H1 (cell line): ENCODE results near the gene DENND1A. TPM values are rescaled to one million over a fixed set of nuclear protein-coding genes. Genes with fewer than 3 reads are reported as not detected.

ENCODE experiments used
- CEBPB ChIP-seq: IDR thresholded peaks from 2 replicates; pipeline ENCODE4 v1.6.1; 2012; ENCODE audit warnings: low read depth, low read length
- EP300 ChIP-seq, 2 experiments: IDR thresholded peaks; 1 replicate in 1 of 2; 2 replicates in 1 of 2; pipeline ENCODE4 v1.6.1; 2011 to 2012; ENCODE audit warnings: low read depth in 2 of 2, low read length in 2 of 2, mild to moderate bottlenecking in 2 of 2, borderline replicate concordance in 1 of 2, inconsistent platforms in 1 of 2, moderate library complexity in 1 of 2
- SIX5 ChIP-seq: IDR thresholded peaks from 2 replicates; pipeline ENCODE4 v1.6.1; 2011; ENCODE audit warnings: mild to moderate bottlenecking, low read depth, low read length
- SP4 ChIP-seq: IDR thresholded peaks from 2 replicates; pipeline ENCODE4 v1.6.1; 2012; ENCODE audit warnings: low read length, inconsistent platforms
- TAF1 ChIP-seq: IDR thresholded peaks from 2 replicates; pipeline ENCODE4 v1.6.1; 2011; ENCODE audit warnings: mild to moderate bottlenecking, low read depth, low read length
- polyA plus RNA-seq, 7 experiments: library from polyadenylated mRNA; depleted of rRNA in 3 of 7; stranded (reverse) in 5 of 7; unstranded in 2 of 7; fragments of >200 nt in 5 of 7; fragments of 200-250 nt in 2 of 7; gene quantifications; 1 replicate in 5 of 7; 2 replicates in 1 of 7; 4 replicates in 1 of 7; pipeline versions ENCODE4 v1.2.1 to v1.2.3, GENCODE V29; 2011 to 2013; ENCODE audit warnings: missing spikeins in 2 of 7, mixed read lengths in 2 of 7
- total RNA-seq: library from RNA; stranded (reverse); fragmentation: NEBNext Ultra II Directional; extraction: Animal tissue kit (Norgen Biotek cat#: 25700); gene quantifications from 2 replicates; pipeline ENCODE4 v1.2.1, GENCODE V29; 2021
- TF ChIP-seq, protein P1 (sequence below): fragments of 300-600 bp; sonication (generic); IDR thresholded peaks from 2 replicates; pipeline ENCODE4 v1.7.1; 2012; ENCODE audit warnings: low read length, moderate library complexity, mild to moderate bottlenecking, inconsistent platforms; ENCODE audit not compliant: insufficient replicate concordance
- TF ChIP-seq, protein P2 (sequence below): IDR thresholded peaks from 2 replicates; pipeline ENCODE4 v1.6.1; 2012; ENCODE audit warnings: low read length, inconsistent platforms
- TF ChIP-seq, protein P3 (sequence below): IDR thresholded peaks from 2 replicates; pipeline ENCODE4 v1.6.1; 2011; ENCODE audit warnings: low read length, improper control_type of control experiment

The DENND1A gene
- total and polyA plus RNA-seq, 2 of the 8 experiments (the other 6 are each of a cell fraction or from before 2014, with no cell fraction given) = 24.1 to 26.4 TPM

DNA sequence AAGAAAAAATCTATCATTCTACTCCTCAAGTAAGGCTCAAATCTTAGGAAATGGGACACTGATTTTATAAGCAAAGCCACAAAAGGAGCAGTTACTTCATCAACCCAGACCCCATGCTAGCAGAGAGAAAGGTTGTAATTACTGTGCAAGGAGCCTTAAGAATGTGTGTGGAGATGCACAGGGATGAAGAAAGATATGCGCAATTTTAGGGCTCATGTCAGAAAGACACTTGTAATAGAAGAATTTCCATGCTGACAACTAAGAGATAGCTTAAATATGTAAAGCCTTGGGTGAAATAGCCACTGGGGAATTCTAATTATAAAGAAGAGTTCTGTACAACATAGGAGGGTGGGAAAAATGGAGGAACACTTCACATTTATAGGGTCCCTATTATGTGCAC lies 432.1 kb downstream of the DENND1A start (continued):
- TF ChIP-seq, protein P1, sequence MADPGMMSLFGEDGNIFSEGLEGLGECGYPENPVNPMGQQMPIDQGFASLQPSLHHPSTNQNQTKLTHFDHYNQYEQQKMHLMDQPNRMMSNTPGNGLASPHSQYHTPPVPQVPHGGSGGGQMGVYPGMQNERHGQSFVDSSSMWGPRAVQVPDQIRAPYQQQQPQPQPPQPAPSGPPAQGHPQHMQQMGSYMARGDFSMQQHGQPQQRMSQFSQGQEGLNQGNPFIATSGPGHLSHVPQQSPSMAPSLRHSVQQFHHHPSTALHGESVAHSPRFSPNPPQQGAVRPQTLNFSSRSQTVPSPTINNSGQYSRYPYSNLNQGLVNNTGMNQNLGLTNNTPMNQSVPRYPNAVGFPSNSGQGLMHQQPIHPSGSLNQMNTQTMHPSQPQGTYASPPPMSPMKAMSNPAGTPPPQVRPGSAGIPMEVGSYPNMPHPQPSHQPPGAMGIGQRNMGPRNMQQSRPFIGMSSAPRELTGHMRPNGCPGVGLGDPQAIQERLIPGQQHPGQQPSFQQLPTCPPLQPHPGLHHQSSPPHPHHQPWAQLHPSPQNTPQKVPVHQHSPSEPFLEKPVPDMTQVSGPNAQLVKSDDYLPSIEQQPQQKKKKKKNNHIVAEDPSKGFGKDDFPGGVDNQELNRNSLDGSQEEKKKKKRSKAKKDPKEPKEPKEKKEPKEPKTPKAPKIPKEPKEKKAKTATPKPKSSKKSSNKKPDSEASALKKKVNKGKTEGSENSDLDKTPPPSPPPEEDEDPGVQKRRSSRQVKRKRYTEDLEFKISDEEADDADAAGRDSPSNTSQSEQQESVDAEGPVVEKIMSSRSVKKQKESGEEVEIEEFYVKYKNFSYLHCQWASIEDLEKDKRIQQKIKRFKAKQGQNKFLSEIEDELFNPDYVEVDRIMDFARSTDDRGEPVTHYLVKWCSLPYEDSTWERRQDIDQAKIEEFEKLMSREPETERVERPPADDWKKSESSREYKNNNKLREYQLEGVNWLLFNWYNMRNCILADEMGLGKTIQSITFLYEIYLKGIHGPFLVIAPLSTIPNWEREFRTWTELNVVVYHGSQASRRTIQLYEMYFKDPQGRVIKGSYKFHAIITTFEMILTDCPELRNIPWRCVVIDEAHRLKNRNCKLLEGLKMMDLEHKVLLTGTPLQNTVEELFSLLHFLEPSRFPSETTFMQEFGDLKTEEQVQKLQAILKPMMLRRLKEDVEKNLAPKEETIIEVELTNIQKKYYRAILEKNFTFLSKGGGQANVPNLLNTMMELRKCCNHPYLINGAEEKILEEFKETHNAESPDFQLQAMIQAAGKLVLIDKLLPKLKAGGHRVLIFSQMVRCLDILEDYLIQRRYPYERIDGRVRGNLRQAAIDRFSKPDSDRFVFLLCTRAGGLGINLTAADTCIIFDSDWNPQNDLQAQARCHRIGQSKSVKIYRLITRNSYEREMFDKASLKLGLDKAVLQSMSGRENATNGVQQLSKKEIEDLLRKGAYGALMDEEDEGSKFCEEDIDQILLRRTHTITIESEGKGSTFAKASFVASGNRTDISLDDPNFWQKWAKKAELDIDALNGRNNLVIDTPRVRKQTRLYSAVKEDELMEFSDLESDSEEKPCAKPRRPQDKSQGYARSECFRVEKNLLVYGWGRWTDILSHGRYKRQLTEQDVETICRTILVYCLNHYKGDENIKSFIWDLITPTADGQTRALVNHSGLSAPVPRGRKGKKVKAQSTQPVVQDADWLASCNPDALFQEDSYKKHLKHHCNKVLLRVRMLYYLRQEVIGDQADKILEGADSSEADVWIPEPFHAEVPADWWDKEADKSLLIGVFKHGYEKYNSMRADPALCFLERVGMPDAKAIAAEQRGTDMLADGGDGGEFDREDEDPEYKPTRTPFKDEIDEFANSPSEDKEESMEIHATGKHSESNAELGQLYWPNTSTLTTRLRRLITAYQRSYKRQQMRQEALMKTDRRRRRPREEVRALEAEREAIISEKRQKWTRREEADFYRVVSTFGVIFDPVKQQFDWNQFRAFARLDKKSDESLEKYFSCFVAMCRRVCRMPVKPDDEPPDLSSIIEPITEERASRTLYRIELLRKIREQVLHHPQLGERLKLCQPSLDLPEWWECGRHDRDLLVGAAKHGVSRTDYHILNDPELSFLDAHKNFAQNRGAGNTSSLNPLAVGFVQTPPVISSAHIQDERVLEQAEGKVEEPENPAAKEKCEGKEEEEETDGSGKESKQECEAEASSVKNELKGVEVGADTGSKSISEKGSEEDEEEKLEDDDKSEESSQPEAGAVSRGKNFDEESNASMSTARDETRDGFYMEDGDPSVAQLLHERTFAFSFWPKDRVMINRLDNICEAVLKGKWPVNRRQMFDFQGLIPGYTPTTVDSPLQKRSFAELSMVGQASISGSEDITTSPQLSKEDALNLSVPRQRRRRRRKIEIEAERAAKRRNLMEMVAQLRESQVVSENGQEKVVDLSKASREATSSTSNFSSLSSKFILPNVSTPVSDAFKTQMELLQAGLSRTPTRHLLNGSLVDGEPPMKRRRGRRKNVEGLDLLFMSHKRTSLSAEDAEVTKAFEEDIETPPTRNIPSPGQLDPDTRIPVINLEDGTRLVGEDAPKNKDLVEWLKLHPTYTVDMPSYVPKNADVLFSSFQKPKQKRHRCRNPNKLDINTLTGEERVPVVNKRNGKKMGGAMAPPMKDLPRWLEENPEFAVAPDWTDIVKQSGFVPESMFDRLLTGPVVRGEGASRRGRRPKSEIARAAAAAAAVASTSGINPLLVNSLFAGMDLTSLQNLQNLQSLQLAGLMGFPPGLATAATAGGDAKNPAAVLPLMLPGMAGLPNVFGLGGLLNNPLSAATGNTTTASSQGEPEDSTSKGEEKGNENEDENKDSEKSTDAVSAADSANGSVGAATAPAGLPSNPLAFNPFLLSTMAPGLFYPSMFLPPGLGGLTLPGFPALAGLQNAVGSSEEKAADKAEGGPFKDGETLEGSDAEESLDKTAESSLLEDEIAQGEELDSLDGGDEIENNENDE = no peak
- TF ChIP-seq, protein P2, sequence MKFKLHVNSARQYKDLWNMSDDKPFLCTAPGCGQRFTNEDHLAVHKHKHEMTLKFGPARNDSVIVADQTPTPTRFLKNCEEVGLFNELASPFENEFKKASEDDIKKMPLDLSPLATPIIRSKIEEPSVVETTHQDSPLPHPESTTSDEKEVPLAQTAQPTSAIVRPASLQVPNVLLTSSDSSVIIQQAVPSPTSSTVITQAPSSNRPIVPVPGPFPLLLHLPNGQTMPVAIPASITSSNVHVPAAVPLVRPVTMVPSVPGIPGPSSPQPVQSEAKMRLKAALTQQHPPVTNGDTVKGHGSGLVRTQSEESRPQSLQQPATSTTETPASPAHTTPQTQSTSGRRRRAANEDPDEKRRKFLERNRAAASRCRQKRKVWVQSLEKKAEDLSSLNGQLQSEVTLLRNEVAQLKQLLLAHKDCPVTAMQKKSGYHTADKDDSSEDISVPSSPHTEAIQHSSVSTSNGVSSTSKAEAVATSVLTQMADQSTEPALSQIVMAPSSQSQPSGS = no peak
- no peak for TF ChIP-seq SP4
- TF ChIP-seq CEBPB = no peak
- TF ChIP-seq SIX5 = no peak
- TF ChIP-seq TAF1 = no peak
- TF ChIP-seq, protein P3, sequence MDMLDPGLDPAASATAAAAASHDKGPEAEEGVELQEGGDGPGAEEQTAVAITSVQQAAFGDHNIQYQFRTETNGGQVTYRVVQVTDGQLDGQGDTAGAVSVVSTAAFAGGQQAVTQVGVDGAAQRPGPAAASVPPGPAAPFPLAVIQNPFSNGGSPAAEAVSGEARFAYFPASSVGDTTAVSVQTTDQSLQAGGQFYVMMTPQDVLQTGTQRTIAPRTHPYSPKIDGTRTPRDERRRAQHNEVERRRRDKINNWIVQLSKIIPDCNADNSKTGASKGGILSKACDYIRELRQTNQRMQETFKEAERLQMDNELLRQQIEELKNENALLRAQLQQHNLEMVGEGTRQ = no peak
- no peak for TF ChIP-seq EP300 (IDR thresholded peaks at IDR 0.05; ENCODE audit: borderline replicate concordance in 1 of 2, low read depth in 2 of 2, low read length in 2 of 2)
